ENCODE results near the gene NEUROD6. TPM values are rescaled to one million over a fixed set of nuclear protein-coding genes. Genes with fewer than 3 reads are reported as not detected.

NEUROD6 gene
- total RNA-seq, 1 donor from 2014 or later: not detected

Small RNAs within 50 kb of the gene (small RNA-seq; reads per million reads assigned to genes)
- gene AC006380.1: not detected

Other genes with a start within 250 kb of the NEUROD6 start
- not detected for gene ITPRID1, start 173.4 kb upstream of the NEUROD6 start, total RNA-seq

Data from vagina (tissue), 1 donor.